MM.1S (cell line): ENCODE results near the gene SERTAD2.

ENCODE experiments used
- DNase-seq: peaks from one replicate; pipeline ENCODE4 v3.0.0-alpha.2; 2015
- H2AFZ ChIP-seq: fragments of 300-600 bp; sonication (generic); 2 replicates; pipeline ENCODE4 v1.6.0; 2016; ENCODE audit warnings: antibody characterized with exemption, low read length
- H3F3A ChIP-seq: fragments of 300-600 bp; sonication (generic); 2 replicates; pipeline ENCODE4 v1.6.1; 2016; ENCODE audit warnings: mild to moderate bottlenecking, antibody characterized with exemption, low read length, moderate library complexity, mixed read lengths; ENCODE audit not compliant: insufficient read depth
- H3K27ac ChIP-seq: fragments of 300-600 bp; sonication (generic); 2 replicates; pipeline ENCODE4 v1.5.1; 2016; ENCODE audit warnings: mild to moderate bottlenecking, low read length
- H3K27me3 ChIP-seq: fragments of 300-600 bp; sonication (generic); replicated peaks from 2 replicates; pipeline ENCODE4 v1.6.0; 2016; ENCODE audit warnings: low read length; ENCODE audit not compliant: insufficient read depth
- H3K36me3 ChIP-seq: fragments of 300-600 bp; sonication (generic); replicated peaks from 2 replicates; pipeline ENCODE4 v1.6.1; 2016; ENCODE audit warnings: mild to moderate bottlenecking, low read length, mixed read lengths; ENCODE audit not compliant: insufficient read depth
- H3K4me1 ChIP-seq: fragments of 300-600 bp; sonication (generic); 2 replicates; pipeline ENCODE4 v1.6.1; 2016; ENCODE audit warnings: low read length, mixed read lengths
- H3K4me2 ChIP-seq: fragments of 300-600 bp; sonication (generic); 2 replicates; pipeline ENCODE4 v1.6.0; 2016; ENCODE audit warnings: low read depth, low read length
- H3K4me3 ChIP-seq: fragments of 300-600 bp; sonication (generic); 2 replicates; pipeline ENCODE4 v1.5.1; 2016; ENCODE audit warnings: low read length, mixed read lengths
- H3K79me2 ChIP-seq: fragments of 300-600 bp; sonication (generic); 2 replicates; pipeline ENCODE4 v1.6.1; 2016; ENCODE audit warnings: mixed run types, low read length, mixed read lengths
- H3K9ac ChIP-seq: fragments of 300-600 bp; sonication (generic); 2 replicates; pipeline ENCODE4 v1.6.1; 2016; ENCODE audit warnings: low read length, mixed read lengths
- H3K9me2 ChIP-seq: fragments of 300-600 bp; sonication (generic); replicated peaks from 2 replicates; pipeline ENCODE4 v1.6.1; 2016; ENCODE audit warnings: mild to moderate bottlenecking, low read length, mixed read lengths; ENCODE audit not compliant: insufficient read depth
- H3K9me3 ChIP-seq: fragments of 300-600 bp; sonication (generic); replicated peaks from 2 replicates; pipeline ENCODE4 v1.6.1; 2016; ENCODE audit warnings: mild to moderate bottlenecking, low read length, mixed read lengths; ENCODE audit not compliant: insufficient read depth
- H4K20me1 ChIP-seq: fragments of 300-600 bp; sonication (generic); 2 replicates; pipeline ENCODE4 v1.6.1; 2016; ENCODE audit warnings: mild to moderate bottlenecking, low read length, moderate library complexity, mixed read lengths; ENCODE audit not compliant: insufficient read depth
- EZH2 ChIP-seq: fragments of 300-600 bp; sonication (generic); optimal IDR thresholded peaks from 2 replicates; pipeline ENCODE3; 2017; ENCODE audit warnings: low read depth, mild to moderate bottlenecking, antibody characterized with exemption, low read length, mixed read lengths
- EZH2phosphoT487 ChIP-seq: fragments of 300-600 bp; sonication (generic); IDR thresholded peaks from 2 replicates; pipeline ENCODE4 v1.6.1; 2018; ENCODE audit warnings: antibody characterized with exemption, low read length
- TF ChIP-seq, protein P1 (sequence below): fragments of 300-600 bp; sonication (generic); IDR thresholded peaks from 2 replicates; pipeline ENCODE4 v1.5.1; 2016; ENCODE audit warnings: antibody characterized with exemption, low read length, mixed read lengths

The SERTAD2 gene

DNA sequence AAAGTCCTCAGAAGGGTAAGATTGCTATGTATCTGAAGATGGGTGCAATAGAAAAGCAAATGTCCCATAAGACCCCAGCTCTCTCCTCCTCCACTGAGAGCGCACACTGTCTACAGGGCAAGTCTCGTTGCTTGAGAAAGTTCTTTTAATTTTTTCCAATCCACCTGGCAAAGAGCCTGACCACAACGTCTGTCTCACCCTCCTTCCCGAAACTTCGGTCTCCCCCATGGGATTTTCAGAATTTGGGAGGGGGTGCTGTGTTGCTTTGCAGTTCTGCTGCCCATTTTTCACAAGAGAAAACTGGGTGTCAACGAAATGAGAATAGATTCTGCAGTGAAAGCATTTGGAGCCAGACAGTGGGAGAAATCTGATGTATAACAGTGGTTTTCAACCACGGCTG, 40.4 kb downstream of the SERTAD2 start:
- Histone ChIP-seq H3K4me2 (no peak overlapping the region), H3K27me3 (no peaks in the 10 kb centered on the region), H3K9me2 (no peaks in the 10 kb centered on the region), H2AFZ (no peak overlapping the region), H3K36me3 (no peaks in the 10 kb centered on the region), H3K9ac (no peak overlapping the region), H3K4me3 (no peak overlapping the region), H3K79me2 (no peaks in the 10 kb centered on the region), H3K9me3 (no peaks in the 10 kb centered on the region), H3K4me1 (peaks cover 22% of the 10 kb centered on the region), H3F3A (no peaks in the 10 kb centered on the region; the same call in 1 of the 2 replicates), H3K27ac (no peak overlapping the region), H4K20me1 (no peaks in the 10 kb centered on the region)
- no peak for TF ChIP-seq EZH2
- TF ChIP-seq EZH2phosphoT487 = no peak
- TF ChIP-seq, protein P1, sequence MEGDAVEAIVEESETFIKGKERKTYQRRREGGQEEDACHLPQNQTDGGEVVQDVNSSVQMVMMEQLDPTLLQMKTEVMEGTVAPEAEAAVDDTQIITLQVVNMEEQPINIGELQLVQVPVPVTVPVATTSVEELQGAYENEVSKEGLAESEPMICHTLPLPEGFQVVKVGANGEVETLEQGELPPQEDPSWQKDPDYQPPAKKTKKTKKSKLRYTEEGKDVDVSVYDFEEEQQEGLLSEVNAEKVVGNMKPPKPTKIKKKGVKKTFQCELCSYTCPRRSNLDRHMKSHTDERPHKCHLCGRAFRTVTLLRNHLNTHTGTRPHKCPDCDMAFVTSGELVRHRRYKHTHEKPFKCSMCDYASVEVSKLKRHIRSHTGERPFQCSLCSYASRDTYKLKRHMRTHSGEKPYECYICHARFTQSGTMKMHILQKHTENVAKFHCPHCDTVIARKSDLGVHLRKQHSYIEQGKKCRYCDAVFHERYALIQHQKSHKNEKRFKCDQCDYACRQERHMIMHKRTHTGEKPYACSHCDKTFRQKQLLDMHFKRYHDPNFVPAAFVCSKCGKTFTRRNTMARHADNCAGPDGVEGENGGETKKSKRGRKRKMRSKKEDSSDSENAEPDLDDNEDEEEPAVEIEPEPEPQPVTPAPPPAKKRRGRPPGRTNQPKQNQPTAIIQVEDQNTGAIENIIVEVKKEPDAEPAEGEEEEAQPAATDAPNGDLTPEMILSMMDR = no peak
- no peak for DNase-seq

DNA sequence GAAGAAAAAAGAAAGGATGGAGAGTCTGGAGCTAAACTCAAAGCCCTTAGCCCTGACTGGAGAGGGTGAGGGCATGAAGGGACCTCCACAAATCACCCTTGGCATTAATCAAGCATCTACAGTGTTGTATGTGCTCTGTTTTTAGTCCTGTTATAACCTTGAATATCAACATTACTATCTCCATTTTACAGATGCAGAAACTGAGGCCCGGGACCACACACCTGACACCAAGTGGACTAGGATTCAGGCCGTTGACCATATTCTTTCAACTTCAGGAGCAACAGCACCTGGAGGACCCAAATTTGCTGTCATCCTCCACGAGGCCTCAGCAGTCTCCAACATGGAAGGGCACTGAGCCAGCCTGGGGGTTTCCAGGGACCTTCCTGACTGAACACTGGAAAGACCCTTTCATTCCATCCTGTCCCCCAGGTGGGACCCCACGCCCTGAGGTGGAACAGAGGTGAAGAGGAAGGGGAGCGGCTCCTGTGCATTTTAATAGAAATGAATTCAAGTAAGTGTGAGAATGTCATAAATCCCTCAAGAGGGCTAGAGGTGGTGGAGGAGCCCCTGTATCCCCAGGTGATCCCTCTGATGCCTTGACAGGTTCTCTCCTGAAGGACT, 41.0 kb downstream of the SERTAD2 start:
- H3K36me3 ChIP-seq = no peaks in the 10 kb centered on the region
- no peaks in the 10 kb centered on the region for H4K20me1 ChIP-seq
- H3F3A ChIP-seq = no peaks in the 10 kb centered on the region; the same call in 1 of the 2 replicates
- no peaks in the 10 kb centered on the region for H3K27me3 ChIP-seq
- no peaks in the 10 kb centered on the region for H3K79me2 ChIP-seq
- H3K4me1 ChIP-seq = peaks cover 22% of the 10 kb centered on the region
- H3K4me2 ChIP-seq = no peak overlapping the region
- H3K27ac ChIP-seq = no peak overlapping the region
- H3K9me3 ChIP-seq = no peaks in the 10 kb centered on the region
- H3K9ac ChIP-seq = no peak overlapping the region
- no peak overlapping the region for H3K4me3 ChIP-seq
- no peak for DNase-seq
- no peak overlapping the region for H2AFZ ChIP-seq
- H3K9me2 ChIP-seq = no peaks in the 10 kb centered on the region
- TF ChIP-seq EZH2 (no peak), EZH2phosphoT487 (no peak)
- TF ChIP-seq, protein P1 = no peak

DNA sequence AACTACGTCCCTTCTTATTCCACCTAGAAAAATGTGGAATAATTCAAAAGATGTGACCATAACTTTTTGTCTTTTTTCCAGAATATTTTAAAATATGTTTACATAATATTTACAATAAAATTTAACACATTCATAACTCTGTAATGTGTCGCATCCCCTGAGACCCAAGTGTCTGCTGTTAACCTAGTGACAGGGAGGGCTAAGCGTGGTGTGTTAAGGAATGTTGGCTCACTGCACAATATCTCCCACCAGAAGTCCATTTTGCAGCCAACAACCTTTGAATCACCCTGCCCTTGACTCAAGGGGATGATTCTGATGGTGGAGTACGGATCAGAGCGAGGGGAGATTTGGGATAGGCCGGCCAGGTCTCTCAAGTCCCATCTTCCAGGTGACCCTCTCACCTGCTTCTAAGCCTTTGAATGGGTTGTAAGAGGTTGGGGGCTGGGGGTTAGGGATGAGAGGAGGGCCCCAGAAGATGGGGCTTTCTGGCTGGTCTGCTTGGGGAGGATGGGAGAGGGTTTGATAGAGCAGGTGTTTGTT, 43.3 kb downstream of the SERTAD2 start:
- Histone ChIP-seq H3K9me2 (no peaks in the 10 kb centered on the region), H3K4me2 (no peak overlapping the region), H2AFZ (no peak overlapping the region), H3K4me1 (peaks cover 8% of the 10 kb centered on the region; the same call in 1 of the 2 replicates), H3K9me3 (no peaks in the 10 kb centered on the region), H3K27ac (no peak overlapping the region), H3K27me3 (no peaks in the 10 kb centered on the region), H3K79me2 (no peaks in the 10 kb centered on the region), H4K20me1 (no peaks in the 10 kb centered on the region), H3F3A (no peaks in the 10 kb centered on the region), H3K36me3 (no peaks in the 10 kb centered on the region), H3K9ac (no peak overlapping the region), H3K4me3 (no peak overlapping the region)
- TF ChIP-seq EZH2 = no peak
- TF ChIP-seq EZH2phosphoT487 = no peak
- TF ChIP-seq, protein P1 = no peak
- no peak for DNase-seq
